Measurements from ENCODE around the gene SH3PXD2A.

DNA sequence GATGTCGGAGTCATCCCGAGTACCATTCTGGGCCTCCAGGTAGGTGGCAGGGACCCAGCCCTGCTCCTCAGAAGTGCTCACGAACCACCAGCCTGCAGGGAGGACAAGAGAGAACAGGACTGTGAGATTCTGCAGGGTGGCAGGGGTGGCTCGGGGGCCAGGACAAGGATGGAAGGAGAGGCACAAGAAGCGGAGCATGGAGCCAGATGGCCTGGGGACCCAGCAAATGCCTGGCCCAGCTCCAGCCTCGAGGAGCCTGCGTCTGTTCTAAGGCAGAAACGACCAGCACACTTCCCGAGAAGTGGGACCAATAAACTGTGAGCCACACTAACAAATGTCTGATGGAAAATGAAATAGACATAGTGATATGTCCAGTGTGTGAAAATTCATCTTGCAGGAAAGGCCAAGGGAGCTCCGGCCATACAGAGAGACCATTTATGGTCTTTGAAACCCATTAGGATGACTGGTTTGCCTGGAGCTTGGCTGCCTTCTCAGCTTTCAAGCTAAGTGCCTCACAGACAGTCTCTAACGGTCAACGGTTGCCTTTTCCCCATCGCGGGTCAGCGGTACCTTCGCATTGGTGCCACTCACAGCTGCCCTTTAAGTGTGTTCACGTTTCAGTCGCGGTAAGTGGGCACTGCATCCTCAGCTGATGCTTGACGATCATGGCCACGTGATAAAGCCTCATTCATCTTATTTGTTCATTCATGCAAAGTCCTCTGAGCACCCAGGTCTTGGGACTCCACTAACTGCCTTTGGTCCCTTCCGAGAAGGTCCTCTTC lies 228.1 kb downstream of the SH3PXD2A start:
- TF ChIP-seq POLR2A (IDR thresholded peaks at IDR 0.05) (no peak), CTCF (IDR thresholded peaks at IDR 0.05) (no peak)
